Measurements from ENCODE around the gene GLRA1.

GLRA1 gene

DNA sequence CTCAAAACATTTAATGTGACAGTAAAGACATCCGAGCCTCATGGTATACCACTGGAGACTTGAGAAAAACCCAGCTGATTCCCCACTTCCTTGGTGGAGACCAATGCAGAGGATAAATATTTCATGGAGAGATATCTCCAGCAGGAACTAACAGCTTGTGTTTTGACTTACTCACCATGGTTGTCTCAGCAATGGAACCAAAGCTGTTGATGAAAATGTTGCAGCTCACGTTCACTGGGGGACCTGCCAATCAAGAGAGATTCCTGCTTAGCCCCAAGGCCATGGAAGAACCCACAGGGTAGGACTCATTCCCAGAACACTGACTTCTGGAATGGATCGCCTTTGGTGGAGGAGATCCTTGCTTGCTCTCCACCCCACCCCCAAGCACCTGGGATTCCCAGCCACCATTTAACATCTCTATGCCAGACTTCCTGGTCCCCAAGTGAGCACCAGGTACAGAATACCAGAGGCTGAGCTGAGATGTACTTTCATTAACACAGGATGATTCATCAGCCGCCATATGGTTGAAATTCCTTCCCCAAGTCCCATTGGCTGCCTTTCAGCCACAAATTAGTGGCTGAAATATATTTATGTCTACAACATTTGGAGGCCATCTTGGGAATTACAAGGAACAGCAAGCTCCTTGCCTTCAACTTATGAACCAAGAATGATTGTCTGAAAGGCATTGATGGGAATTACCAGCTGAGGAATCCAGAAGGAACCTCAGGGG lies 37.9 kb downstream of the GLRA1 start:
- TF ChIP-seq ZFX (IDR thresholded peaks at IDR 0.05) (no peak), CTCF (conservative IDR thresholded peaks at IDR 0.05) (no peak)
- H3K27ac ChIP-seq, result no peak overlapping the region

GRCh38 chr5:151885138-151885908 lies 39.3 kb downstream of the GLRA1 start:
- no peak for TF ChIP-seq CTCF (conservative IDR thresholded peaks at IDR 0.05)
- TF ChIP-seq ZFX (IDR thresholded peaks at IDR 0.05), result no peak
- H3K27ac ChIP-seq, result no peak overlapping the region

DNA sequence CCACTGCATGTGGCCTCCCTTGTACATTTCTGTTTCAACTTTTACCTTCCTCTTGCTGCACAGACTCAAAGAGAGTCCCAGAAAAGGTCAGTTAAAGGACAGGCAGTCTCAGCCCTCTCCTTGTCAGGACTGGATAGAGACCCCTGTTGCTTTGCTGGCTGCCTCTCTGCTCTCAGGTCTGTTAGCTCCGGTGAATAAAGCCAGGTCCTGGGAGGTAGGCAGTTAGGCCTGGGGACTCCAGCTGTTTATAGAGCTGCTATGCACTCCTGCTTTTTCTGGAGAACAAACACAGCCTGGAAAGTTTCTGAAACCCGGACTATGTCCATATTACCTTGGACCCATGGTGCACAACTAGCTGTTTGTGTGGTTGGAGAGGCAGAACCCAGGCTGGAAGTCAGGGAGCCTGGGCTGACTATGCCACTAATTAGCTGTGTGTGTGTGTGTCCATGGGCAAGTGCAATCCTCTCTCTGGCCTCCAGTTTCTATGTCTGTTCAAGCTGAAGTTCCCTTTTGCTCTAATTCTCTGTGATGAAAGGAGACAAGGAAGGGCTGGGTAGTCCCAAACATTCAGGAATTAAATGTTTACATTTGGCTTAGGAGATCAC lies 42.9 kb downstream of the GLRA1 start:
- no peak overlapping the region for H3K27ac ChIP-seq
- TF ChIP-seq ZFX (IDR thresholded peaks at IDR 0.05) (no peak), CTCF (conservative IDR thresholded peaks at IDR 0.05) (no peak)

GRCh38 chr5:151880324-151880723 lies 44.3 kb downstream of the GLRA1 start:
- no peak overlapping the region for H3K27ac ChIP-seq
- TF ChIP-seq CTCF (conservative IDR thresholded peaks at IDR 0.05) (no peak), ZFX (IDR thresholded peaks at IDR 0.05) (no peak)

- H3K27ac ChIP-seq, result no peak overlapping the region
- no peak for TF ChIP-seq ZFX (IDR thresholded peaks at IDR 0.05)
Measured at GRCh38 chr5:151873701-151874100, 51.0 kb downstream of the GLRA1 start.

GRCh38 chr5:151872701-151873100 lies 52.0 kb downstream of the GLRA1 start:
- TF ChIP-seq ZFX (IDR thresholded peaks at IDR 0.05) (no peak), CTCF (conservative IDR thresholded peaks at IDR 0.05) (no peak)
- no peak overlapping the region for H3K27ac ChIP-seq

DNA sequence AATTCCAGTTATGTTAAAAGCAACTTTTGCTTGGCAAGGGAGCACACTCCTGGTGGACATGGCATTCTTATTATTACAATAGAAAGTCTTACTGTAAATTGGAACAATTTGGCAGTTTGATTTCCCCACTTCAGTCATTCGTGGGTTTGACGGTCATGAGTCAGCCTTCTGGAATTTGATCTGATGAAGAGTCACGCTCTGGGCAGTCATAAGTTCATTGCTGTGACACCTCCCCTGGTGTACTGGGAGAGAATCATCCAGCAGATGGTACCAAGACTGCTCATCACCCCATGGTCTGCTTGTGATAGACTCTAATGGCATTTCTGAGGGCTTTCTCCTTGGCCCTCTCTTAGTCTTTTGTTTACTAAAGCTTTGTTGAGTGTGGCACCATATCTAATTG lies 53.8 kb downstream of the GLRA1 start:
- H3K27ac ChIP-seq, result no peak overlapping the region
- no peak for TF ChIP-seq CTCF (conservative IDR thresholded peaks at IDR 0.05)
